ENCODE measurements around the gene HHAT.

GRCh38 chr1:210328746-210329503, at the start of gene HHAT:
- TF ChIP-seq CTCF (IDR thresholded peaks at IDR 0.05) (peak in 3 of 4 experiments; percentile 14 to 36 (median 23)), POLR2AphosphoS5 (IDR thresholded peaks at IDR 0.05) (peak; percentile 37)
